ENCODE measurements around the gene PEX26.

- TF ChIP-seq POLR2A (IDR thresholded peaks at IDR 0.05) (no peak), CTCF (IDR thresholded peaks at IDR 0.05) (no peak)
These were observed 45.2 kb upstream of the PEX26 start for GRCh38 chr22:18032455-18033101.
